Measurements from ENCODE around the gene SEMA3E. TPM values are rescaled to one million over a fixed set of nuclear protein-coding genes. Genes with fewer than 3 reads are reported as not detected.

The SEMA3E gene
- total and polyA plus RNA-seq, 8 donors = 0.19 to 9.2 (median 0.93) TPM; not detected in 1

- TF ChIP-seq CTCF (IDR thresholded peaks at IDR 0.05) = no peak
- no peak for TF ChIP-seq EP300 (IDR thresholded peaks at IDR 0.05)
- no peak for TF ChIP-seq POLR2A (IDR thresholded peaks at IDR 0.05)
- TF ChIP-seq POLR2AphosphoS5 (IDR thresholded peaks at IDR 0.05) = no peak
- 77 to 90% (median 88%) methylated on average over 2 of the region's 2 CpGs for WGBS, 5 donors
These were observed 23.2 kb upstream of the SEMA3E start for GRCh38 chr7:83672157-83672556.

DNA sequence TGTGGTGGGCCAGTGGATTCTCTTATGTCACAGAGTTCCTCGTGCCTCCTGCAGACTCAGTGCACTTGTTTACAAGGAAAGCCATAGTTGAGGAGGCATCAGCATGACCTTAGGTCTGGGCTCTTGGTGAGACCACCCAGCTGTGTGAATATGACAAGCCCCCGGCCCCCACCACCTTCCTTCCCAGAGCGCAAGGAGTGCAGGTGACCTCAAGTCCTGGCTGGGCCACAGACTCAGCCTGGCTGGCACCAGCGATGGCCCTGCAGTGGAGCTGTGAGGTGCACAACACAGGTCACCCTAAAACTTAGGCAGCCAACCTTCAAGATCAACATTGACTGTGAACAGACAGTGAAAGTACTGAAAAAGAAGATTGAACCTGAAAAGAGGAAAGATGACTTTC, 14.2 kb upstream of the SEMA3E start:
- H3K4me1 ChIP-seq = no peaks in the 10 kb centered on the region
- no peak for DNase-seq
- H3K4me3 ChIP-seq = no peak overlapping the region
- no peaks in the 10 kb centered on the region for H3K36me3 ChIP-seq
- H3K9me3 ChIP-seq = no peaks in the 10 kb centered on the region
- WGBS, 5 donors = 81 to 93% (median 82%) methylated on average over 4 of the region's 4 CpGs
- no peak overlapping the region for H3K27ac ChIP-seq
- no peak for TF ChIP-seq EP300 (IDR thresholded peaks at IDR 0.05)
- no peak for TF ChIP-seq POLR2AphosphoS5 (IDR thresholded peaks at IDR 0.05)
- intact Hi-C loops (cut with DNase I; ENCODE audit: low total_unique reads) = no loop called here
- no peaks in the 10 kb centered on the region for H3K27me3 ChIP-seq

More at GRCh38 chr7:83672157-83672556, 23.2 kb upstream of the SEMA3E start:
- DNase-seq = no peak
- no peaks in the 10 kb centered on the region for H3K9me3 ChIP-seq
- intact Hi-C loops (cut with DNase I; ENCODE audit: low total_unique reads) = no loop called here
- no peak overlapping the region for H3K27ac ChIP-seq
- no peaks in the 10 kb centered on the region for H3K36me3 ChIP-seq
- H3K4me3 ChIP-seq = no peak overlapping the region
- peaks cover 0 to 2% (median 0%) of the 10 kb centered on the region in 4 donors for H3K4me1 ChIP-seq
- no peaks in the 10 kb centered on the region for H3K27me3 ChIP-seq

DNA sequence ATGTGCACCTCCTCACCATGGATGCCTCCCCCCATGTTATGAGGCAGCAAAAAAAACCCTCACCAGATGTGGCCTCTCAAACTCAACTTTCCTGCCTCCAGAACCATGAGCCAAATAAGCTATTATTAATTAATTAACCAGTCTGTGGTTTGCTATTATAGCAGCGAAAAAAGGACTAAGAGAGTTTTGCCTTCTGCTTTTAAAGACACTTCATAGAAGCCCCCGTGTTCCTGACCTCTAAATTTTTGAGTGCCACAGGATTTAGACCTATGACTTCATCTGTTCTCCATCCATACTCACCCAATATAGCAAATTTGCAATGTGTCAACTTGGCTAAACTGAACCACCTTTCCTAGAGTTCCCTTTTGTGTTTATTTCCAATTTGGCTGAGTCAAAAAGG, 9.2 kb upstream of the SEMA3E start:
- no peak overlapping the region for H3K4me3 ChIP-seq
- no peaks in the 10 kb centered on the region for H3K27me3 ChIP-seq
- TF ChIP-seq EP300 (IDR thresholded peaks at IDR 0.05) (no peak), POLR2AphosphoS5 (IDR thresholded peaks at IDR 0.05) (no peak), CTCF (IDR thresholded peaks at IDR 0.05) (no peak), POLR2A (IDR thresholded peaks at IDR 0.05) (no peak)
- DNase-seq = no peak
- 30 to 63% (median 34%) methylated on average over 2 of the region's 2 CpGs for WGBS, 5 donors
- no peaks in the 10 kb centered on the region for H3K36me3 ChIP-seq
- H3K9me3 ChIP-seq = no peaks in the 10 kb centered on the region
- intact Hi-C loops (cut with DNase I; ENCODE audit: low total_unique reads) = loop anchor here (5.0 kb wide), 1 partner anchor 246 kb away; no protein-coding TSS in a partner anchor
- no peaks in the 10 kb centered on the region for H3K4me1 ChIP-seq
- no peak overlapping the region for H3K27ac ChIP-seq

GRCh38 chr7:83655951-83656556, 7.1 kb upstream of the SEMA3E start:
- no peak overlapping the region for H3K4me3 ChIP-seq
- intact Hi-C loops (cut with DNase I; ENCODE audit: low total_unique reads) = loop anchor here (5.0 kb wide), 1 partner anchor 244 kb away; no protein-coding TSS in a partner anchor
- TF ChIP-seq POLR2AphosphoS5 (IDR thresholded peaks at IDR 0.05) (no peak), CTCF (IDR thresholded peaks at IDR 0.05) (peak in 5 of 7 experiments; percentile 63 to 75 (median 67))
- no peaks in the 10 kb centered on the region for H3K36me3 ChIP-seq
- H3K27ac ChIP-seq = no peak overlapping the region
- 5 to 15% (median 8%) methylated on average over 2 of the region's 2 CpGs for WGBS, 5 donors
- H3K4me1 ChIP-seq = no peaks in the 10 kb centered on the region
- H3K27me3 ChIP-seq = no peaks in the 10 kb centered on the region
- no peaks in the 10 kb centered on the region for H3K9me3 ChIP-seq
- peak; percentile 37 to 67 for DNase-seq

GRCh38 chr7:83652481-83652880, 3.5 kb upstream of the SEMA3E start:
- Histone ChIP-seq H3K36me3 (no peaks in the 10 kb centered on the region), H3K4me3 (no peak overlapping the region), H3K27ac (no peak overlapping the region), H3K27me3 (no peaks in the 10 kb centered on the region), H3K9me3 (no peaks in the 10 kb centered on the region), H3K4me1 (peaks cover 0 to 17% (median 6%) of the 10 kb centered on the region in 4 donors)
- DNase-seq = no peak
- 90 to 100% (median 96%) methylated on average over 1 of the region's 1 CpG for WGBS, 5 donors
- intact Hi-C loops (cut with DNase I; ENCODE audit: low total_unique reads) = no loop called here
- TF ChIP-seq EP300 (IDR thresholded peaks at IDR 0.05) (no peak), POLR2AphosphoS5 (IDR thresholded peaks at IDR 0.05) (no peak), CTCF (IDR thresholded peaks at IDR 0.05) (no peak), POLR2A (IDR thresholded peaks at IDR 0.05) (no peak)
